ENCODE measurements around the gene GPR78. TPM values are rescaled to one million over a fixed set of nuclear protein-coding genes. Genes with fewer than 3 reads are reported as not detected.

GPR78 gene
- total RNA-seq, 1 experiment from 2014 or later = not detected

DNA sequence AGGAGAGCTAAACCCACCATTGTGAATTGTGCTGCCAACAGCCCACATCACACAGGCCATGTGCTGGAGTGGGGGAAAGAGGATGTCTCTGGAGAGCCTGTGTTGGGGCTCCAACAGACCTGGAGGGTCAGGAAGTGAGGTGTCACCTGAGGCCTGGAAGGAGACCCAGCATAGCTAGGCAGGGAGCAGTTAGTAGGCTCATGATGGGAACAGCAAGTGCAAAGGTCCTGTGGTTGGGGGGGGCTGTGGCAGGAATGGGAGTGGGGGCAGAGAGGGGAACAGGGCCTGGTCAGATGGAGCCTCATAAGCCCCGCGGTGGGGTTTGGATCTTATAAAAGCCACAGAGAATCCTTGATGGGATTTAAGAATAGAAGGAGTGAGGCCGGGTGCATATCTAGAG lies 35.9 kb upstream of the GPR78 start:
- no peaks in the 10 kb centered on the region for H3K36me3 ChIP-seq (ENCODE audit: control insufficient read depth, insufficient read depth, low read length)
- in situ Hi-C loops (cut with HindIII; ENCODE audit: low pct_unique_long_range_greater_than_20kb, low sequenced_read_pairs) (no loop called here), intact Hi-C loops (cut with micrococcal nuclease; ENCODE audit: unreplicated experiment) (no loop called here)
- no peaks in the 10 kb centered on the region for H3K4me1 ChIP-seq (ENCODE audit: control insufficient read depth, insufficient read depth, low read length)
- no peaks in the 10 kb centered on the region for H3K9me3 ChIP-seq (ENCODE audit: control insufficient read depth, insufficient read depth, low read depth, low read length)
- no peaks in the 10 kb centered on the region for H3K27me3 ChIP-seq (ENCODE audit: control insufficient read depth, insufficient read depth, low read length)
- no peak overlapping the region for H3K27ac ChIP-seq (ENCODE audit: low read length)
- TF ChIP-seq POLR2AphosphoS5 (IDR thresholded peaks at IDR 0.05; ENCODE audit: low read depth, low read length) (no peak), SIN3A (IDR thresholded peaks at IDR 0.05; ENCODE audit: borderline replicate concordance, insufficient read depth, low read depth, low read length) (no peak), TCF7L2 (IDR thresholded peaks at IDR 0.05; ENCODE audit: low read depth, low read length) (no peak)
- TF ChIP-seq, protein P1, sequence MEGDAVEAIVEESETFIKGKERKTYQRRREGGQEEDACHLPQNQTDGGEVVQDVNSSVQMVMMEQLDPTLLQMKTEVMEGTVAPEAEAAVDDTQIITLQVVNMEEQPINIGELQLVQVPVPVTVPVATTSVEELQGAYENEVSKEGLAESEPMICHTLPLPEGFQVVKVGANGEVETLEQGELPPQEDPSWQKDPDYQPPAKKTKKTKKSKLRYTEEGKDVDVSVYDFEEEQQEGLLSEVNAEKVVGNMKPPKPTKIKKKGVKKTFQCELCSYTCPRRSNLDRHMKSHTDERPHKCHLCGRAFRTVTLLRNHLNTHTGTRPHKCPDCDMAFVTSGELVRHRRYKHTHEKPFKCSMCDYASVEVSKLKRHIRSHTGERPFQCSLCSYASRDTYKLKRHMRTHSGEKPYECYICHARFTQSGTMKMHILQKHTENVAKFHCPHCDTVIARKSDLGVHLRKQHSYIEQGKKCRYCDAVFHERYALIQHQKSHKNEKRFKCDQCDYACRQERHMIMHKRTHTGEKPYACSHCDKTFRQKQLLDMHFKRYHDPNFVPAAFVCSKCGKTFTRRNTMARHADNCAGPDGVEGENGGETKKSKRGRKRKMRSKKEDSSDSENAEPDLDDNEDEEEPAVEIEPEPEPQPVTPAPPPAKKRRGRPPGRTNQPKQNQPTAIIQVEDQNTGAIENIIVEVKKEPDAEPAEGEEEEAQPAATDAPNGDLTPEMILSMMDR (IDR thresholded peaks at IDR 0.05) = no peak
- TF ChIP-seq, protein P2, sequence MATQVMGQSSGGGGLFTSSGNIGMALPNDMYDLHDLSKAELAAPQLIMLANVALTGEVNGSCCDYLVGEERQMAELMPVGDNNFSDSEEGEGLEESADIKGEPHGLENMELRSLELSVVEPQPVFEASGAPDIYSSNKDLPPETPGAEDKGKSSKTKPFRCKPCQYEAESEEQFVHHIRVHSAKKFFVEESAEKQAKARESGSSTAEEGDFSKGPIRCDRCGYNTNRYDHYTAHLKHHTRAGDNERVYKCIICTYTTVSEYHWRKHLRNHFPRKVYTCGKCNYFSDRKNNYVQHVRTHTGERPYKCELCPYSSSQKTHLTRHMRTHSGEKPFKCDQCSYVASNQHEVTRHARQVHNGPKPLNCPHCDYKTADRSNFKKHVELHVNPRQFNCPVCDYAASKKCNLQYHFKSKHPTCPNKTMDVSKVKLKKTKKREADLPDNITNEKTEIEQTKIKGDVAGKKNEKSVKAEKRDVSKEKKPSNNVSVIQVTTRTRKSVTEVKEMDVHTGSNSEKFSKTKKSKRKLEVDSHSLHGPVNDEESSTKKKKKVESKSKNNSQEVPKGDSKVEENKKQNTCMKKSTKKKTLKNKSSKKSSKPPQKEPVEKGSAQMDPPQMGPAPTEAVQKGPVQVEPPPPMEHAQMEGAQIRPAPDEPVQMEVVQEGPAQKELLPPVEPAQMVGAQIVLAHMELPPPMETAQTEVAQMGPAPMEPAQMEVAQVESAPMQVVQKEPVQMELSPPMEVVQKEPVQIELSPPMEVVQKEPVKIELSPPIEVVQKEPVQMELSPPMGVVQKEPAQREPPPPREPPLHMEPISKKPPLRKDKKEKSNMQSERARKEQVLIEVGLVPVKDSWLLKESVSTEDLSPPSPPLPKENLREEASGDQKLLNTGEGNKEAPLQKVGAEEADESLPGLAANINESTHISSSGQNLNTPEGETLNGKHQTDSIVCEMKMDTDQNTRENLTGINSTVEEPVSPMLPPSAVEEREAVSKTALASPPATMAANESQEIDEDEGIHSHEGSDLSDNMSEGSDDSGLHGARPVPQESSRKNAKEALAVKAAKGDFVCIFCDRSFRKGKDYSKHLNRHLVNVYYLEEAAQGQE (IDR thresholded peaks at IDR 0.05; ENCODE audit: insufficient read depth in 1 of 2, low read depth in 2 of 2, low read length in 1 of 2) = no peak
- POLR2A ChIA-PET = no interaction called here
- CTCF ChIA-PET = no interaction called here
- BruUV-seq (replicated peaks) = no TSS peak
- ATAC-seq (no peak), DNase-seq (ENCODE audit: low read depth, low spot score) (no peak)
- H3K4me3 ChIP-seq (ENCODE audit: low read depth in 2 of 2, low read length in 2 of 2) = no peak overlapping the region

DNA sequence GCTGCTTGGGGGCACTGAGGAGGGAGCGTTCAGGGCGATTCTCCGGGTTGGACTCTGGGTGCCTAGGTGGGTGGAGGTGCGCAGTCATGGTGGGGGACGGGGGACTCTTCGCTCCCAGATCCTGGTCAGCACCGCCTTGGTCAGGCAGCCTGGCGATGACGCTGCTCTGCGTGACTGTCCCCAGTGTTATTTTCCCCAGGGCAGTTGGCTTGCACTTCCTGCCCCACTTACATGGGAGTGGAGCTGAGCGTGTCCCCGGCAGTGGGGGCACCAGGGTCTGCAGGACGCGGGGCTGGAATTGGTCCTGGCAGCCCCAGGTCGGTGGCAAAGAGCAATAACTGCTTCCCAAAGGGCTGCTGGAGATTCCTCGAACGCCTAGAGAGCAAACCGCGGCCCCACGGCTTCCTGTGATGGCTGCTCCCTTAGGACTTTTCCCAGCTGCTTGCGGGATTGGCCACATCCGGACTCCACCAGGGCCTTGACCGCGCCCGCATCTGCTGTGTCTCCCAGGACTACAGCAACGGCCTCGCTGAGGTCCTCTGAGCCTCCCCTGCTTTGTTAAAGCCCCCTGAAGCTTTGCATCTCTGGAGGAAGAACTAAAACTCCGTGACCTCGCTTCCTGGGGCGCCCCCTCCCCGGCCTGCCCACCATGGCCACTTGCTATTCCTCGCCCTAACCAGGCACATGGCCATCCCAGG lies 35.3 kb upstream of the GPR78 start:
- Histone ChIP-seq H3K27me3 (ENCODE audit: control insufficient read depth, insufficient read depth, low read length) (no peaks in the 10 kb centered on the region), H3K9me3 (ENCODE audit: control insufficient read depth, insufficient read depth, low read depth, low read length) (no peaks in the 10 kb centered on the region), H3K4me3 (ENCODE audit: low read depth in 2 of 2, low read length in 2 of 2) (no peak overlapping the region), H3K27ac (ENCODE audit: low read length) (no peak overlapping the region), H3K36me3 (ENCODE audit: control insufficient read depth, insufficient read depth, low read length) (no peaks in the 10 kb centered on the region), H3K4me1 (ENCODE audit: control insufficient read depth, insufficient read depth, low read length) (no peaks in the 10 kb centered on the region)
- ChIA-PET POLR2A (no interaction called here), CTCF (no interaction called here)
- no TSS peak for BruUV-seq (replicated peaks)
- intact Hi-C loops (cut with micrococcal nuclease; ENCODE audit: unreplicated experiment) = loop anchor here (5.0 kb wide), 1 partner anchor 73 kb away; no protein-coding TSS in a partner anchor
- DNase-seq (ENCODE audit: low read depth, low spot score) = no peak
- ATAC-seq = no peak
- TF ChIP-seq, protein P1 (IDR thresholded peaks at IDR 0.05) = no peak
- TF ChIP-seq, protein P2 (IDR thresholded peaks at IDR 0.05; ENCODE audit: insufficient read depth in 1 of 2, low read depth in 2 of 2, low read length in 1 of 2) = no peak
- in situ Hi-C loops (cut with HindIII; ENCODE audit: low pct_unique_long_range_greater_than_20kb, low sequenced_read_pairs) = no loop called here
